Posterior vena cava (tissue), 2 donors: ENCODE measurements around the gene FCGBP. TPM values are rescaled to one million over a fixed set of nuclear protein-coding genes. Genes with fewer than 3 reads are reported as not detected.
"Not testable (repeated sequence)": the region's sequence is repeated elsewhere in the genome, so short reads cannot be mapped to it uniquely, and the experiment has no call there.

ENCODE experiments used
- DNase-seq: peaks from one replicate; pipeline ENCODE4 v3.0.0-alpha.2; 2020; ENCODE audit warnings: low spot score
- intact Hi-C, 2 donors: fragments of 100-400 bp; cut with DNase I; formaldehyde crosslinking; loops; one replicate each; pipeline versions ENCODE4 v1.14.1 to v1.14.2; 2022 to 2023
- total RNA-seq, 2 donors: library from RNA; stranded (reverse); fragmentation: NEBNext Ultra II Directional; extraction: Animal tissue kit (Norgen Biotek cat#: 25700); gene quantifications; one replicate each; pipeline ENCODE4 v1.2.1, GENCODE V29; 2021
- donor health status: DM: yes; HTN: yes; CAD: no.
- donor health status: DM: yes; HTN: yes; CAD: no.

Gene FCGBP
- total RNA-seq, 2 donors from 2014 or later, result 42.1 to 98.8 TPM

DNA sequence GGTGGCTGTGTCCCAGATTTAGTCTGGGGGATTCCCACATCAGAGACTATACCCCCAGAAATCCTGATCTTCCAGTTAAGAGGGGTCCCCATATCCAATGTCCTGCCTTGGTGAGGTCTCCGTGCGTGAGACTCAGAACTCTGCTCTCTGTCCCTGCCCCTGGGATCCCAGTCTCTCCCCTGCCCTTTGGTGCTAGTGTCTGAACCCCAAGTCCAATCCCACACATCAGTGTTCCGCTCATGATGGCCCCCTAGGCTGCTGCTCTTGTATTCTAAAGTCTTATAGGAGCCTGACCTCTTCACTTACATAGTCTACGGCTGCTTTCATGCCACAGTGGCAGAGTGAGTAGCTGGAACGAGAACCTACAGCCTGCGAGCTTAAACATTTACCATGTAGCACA is 35.6 kb downstream of the FCGBP start:
- intact Hi-C loops, result not testable (repeated sequence)
- DNase-seq, result peak; percentile 50

DNA sequence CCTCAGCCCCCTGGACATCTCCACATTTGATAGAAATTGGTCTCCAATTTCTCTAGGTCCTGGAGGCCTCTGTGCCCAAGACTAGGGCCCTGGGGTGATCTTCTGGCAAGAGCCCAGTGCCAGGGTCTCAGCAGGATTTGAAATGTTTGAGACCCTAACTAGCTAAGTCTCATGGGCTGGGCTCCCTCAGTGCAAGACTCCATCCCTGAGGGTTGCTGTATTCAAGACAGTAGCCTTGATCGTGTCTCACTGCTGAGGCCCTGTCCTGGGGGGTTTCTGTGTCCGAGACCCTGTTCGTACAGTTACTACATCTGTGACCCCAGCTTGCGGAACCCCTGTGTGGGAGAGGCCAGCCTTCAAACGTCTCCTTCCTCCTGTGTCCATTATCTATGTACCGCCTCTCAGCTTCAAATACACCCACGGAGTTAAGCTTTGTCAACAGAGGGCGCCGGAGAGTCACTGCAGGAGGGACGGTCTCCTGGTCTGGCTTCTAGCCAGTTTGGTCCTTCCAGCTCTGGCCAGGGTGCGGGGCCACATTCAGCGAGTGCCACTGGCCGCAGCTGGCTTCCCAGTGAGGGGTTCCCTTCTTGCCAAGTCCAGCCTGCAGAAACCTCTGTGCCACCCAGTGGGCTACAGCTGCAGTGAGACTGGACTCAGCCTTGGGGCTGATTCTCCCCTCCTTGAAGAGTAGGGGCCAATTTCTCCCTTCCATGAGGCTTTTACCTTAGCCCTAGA is 36.8 kb downstream of the FCGBP start:
- intact Hi-C loops, result not testable (repeated sequence)
- peak; percentile 69 for DNase-seq

DNA sequence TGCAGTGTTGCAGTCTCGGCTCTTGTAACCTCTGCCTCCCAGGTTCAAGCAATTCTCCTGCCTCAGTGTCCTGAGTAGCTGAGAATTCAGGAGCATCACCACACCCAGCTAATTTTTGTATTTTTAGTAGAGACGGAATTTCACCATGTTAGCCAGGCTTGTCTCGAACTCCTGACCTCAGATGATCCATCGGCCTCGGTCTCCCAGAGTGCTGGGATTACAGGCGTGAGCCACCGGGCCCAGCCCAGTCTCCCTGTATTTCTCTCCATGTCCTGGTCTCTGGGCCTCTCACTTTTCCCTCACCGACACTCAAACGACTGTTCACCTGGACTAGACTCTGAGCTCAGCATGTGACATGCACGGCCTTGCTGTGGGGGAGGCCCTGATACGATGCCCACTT is 39.3 kb downstream of the FCGBP start:
- DNase-seq, intact Hi-C loops: not testable (repeated sequence)

DNA sequence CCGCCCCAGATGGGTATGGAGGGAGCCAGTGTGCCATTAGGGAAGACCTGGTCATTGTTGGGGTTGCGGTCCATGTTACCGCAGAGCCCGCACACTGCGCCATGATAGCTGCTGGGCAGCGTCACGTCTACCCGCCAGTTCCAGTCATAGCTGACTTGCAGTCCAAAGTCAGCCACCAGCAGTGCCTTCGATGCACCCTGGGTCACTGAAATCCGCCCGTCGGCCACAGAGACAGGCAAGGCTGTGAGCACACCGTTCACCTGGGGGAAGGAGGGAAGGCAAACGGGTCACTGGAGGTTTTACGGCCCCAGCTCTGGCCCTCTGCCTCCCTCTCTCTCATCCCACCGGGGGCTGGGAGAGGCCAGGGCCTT is 40.2 kb downstream of the FCGBP start:
- peak; percentile 15 for DNase-seq
- intact Hi-C loops, result not testable (repeated sequence)

DNA sequence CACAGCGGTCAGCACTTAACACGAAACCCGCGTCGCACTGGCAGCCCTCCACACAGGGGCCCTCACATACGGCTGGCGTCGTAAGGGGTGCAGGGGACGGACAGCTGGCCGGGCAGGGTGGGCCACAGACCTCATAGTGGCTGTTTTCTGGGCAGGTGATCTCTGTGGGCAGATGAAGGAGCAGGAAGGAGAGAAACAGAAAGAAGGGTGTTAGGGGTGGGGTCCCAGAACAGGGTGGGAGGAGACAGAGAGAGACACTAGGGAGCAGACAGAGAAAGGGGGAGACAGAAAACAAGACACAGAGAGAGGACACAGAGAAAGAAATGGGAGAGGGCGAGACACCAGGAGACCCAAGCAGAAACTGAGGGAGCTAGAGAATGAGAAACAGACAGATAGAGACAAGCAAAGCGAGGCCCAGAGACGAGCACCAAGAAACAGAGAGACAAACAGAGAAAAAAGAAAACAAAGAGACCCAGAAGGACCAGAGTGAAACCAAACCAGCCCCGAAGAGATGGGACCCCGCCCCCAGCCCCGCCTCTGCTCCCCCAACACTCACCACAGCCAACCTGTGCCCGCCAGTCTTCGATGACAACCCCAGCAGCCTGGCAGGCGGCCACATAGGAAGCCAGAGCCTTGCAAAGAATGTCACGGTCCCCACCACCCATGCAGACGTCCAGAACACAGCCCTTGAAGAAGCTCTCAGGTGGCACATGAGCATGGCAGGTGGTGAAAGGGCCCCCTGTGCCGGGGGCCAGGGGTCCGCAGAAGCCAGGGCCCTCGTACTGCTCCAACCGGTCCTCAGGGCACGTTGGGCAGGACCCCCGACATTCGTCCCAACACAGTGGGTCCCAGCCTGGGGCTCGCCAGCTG is 40.8 kb downstream of the FCGBP start:
- peak; percentile 64 for DNase-seq
- intact Hi-C loops, result not testable (repeated sequence)

DNA sequence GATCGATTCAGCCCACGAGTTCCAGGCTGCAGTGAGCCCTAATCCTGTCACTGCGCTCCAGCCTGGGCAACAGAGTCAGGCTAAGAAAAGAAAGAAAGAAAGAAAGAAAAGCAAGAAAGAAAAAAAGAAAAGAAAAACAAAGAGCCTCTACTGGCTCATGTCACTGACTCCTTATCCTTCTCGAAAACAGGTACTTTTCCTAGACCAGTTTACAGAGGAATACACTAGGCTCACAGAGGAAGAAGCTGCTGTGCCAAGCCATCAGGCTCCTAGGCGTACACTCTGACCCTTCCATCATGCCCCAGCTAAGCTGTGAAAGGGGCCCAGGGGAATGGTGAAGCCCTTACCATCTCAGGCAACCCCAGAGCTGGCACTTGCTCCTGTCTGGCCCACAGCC is 41.9 kb downstream of the FCGBP start:
- DNase-seq, intact Hi-C loops: not testable (repeated sequence)

DNA sequence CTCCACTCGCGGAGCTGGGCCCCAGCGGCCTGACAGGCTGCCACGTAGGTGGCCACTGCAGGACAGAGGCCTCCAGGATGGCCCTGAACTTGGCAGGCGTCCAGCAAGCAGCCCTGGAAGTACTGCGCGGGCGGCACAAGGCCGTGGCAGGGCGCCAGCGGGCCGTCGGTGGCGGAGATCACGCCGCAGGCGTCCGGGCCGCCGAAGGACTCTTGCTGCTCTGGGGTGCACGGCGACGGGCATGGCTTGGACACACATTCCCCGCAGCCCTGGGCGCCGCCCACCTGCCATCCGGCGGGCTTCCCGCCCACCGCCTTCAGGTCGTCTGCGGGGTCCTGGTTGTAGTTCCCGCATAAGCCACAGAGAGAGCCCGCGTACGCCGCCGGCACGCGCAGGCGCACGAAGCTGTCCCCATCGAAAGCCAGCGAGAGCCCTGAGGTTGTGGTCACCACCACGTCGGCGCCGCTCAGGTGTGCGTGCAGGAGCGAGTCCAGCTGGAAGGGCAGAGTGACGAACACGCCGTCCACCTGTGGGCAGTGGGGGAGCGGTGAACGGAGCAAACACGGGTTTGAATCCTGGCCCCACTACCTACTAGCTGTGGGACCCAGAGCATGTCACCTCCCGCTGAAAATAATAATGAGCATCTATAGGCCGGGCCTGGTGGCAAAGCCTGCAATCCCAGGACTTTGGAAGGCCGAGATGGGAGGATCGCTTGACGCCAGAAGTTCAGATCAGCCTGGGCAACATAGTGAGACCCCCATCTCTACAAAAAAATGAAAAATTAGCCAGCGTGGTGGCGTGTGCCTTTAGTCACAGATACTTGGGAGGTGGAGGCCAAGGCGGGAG is 42.6 kb downstream of the FCGBP start:
- DNase-seq, result peak; percentile 82
- intact Hi-C loops, result not testable (repeated sequence)

DNA sequence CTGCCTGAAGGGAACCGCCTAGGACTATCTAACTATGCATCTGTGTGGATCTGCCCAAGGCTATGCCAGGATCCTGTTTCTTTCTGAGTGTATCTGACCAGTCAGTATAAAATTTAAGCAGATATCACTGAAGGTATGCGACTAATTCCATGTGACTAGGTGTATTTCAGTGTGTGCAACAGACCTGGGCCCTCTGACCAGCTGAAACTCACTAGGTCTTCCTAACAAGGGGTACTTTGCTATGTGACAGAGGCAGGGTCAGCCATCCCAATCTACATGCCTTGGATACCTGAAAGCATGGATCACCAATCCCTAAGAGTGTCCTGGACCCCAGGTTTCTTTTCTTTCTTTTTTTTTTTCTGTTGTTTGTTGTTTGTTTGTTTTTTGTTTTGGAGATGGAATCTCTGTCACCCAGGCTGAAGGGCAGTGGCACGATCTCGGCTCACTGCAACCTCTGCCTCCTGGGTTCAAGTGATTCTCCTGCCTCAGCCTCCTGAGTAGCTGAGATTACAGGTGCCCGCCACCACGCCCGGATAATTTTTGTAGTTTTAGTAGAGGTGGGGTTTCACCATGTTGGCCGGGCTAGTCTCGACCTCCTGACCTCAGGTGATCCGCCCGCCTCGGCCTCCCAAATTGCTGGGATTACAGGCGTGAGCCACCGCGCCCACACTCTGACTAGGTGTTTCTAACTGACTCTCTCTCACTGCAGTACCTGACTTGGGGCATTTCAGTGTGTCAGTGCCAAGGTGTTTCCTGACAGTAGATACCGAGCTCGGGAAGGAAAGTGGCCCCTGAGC is 43.5 kb downstream of the FCGBP start:
- intact Hi-C loops, result no loop called here
- peak; percentile 70 for DNase-seq

DNA sequence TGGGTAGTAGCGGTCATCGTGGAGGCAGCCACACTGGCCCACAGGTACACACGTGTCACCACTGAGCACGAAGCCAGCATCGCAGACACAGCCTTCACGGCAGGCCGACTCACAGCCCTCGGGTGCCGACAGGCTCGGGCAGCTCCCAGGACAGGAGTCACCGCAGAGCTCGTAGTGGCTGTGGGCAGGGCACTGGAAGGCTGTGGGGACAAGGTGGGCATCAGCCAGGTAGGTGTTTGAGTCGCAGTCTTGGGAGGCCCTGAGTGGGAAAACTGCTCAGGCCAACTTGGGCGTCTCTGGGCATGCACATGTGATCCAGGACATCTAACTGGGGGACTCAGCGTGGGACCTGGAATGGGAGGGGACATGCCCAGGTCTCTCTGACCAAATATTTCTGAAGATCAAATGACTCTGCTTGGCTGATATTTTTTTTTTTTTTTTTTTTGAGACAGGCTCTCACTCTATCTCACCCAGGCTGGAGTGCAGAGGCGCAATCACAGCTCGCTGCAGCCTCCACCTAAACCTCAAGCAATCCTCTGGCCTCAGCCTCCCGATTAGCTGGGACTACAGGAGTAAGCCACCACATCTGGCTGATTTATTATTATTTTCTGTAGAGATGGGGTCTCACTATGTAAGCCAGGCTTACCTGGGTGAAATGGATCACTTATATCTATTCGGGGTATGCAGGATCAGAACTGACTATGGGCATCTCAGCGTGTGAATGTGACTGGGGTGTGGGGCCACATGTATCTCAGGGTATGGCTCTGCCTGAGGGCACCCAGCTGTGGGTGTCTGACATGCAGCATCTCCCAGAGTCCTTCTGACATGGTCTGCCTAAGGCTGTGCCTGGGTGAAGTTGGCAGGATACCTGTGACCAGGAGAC is 44.3 kb downstream of the FCGBP start:
- intact Hi-C loops, result not testable (repeated sequence)
- DNase-seq, result peak; percentile 84

DNA sequence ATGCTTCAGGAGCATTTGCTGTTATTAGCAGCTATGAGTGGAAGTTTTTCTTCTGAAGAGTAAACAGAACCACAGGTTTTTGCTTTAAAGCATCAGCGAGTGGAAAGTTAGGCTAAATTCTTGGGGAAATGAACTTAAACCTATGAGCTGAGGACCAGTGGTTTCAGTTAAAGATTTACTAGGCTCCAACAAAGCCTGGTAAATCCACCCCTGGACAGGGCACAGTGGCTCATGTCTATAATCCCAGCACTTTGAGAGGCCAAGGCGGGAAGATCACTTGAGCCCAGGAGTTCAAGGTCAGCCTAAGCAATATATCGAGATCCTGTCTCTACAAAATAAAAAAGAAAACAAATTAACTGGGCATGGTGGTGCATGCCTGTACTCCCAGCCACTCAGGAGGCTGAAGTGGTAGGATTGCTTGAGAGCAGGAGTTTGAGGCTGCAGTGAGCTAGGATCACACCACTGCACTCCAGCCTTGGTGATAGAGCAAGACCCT is 46.9 kb downstream of the FCGBP start:
- DNase-seq, intact Hi-C loops: not testable (repeated sequence)

DNA sequence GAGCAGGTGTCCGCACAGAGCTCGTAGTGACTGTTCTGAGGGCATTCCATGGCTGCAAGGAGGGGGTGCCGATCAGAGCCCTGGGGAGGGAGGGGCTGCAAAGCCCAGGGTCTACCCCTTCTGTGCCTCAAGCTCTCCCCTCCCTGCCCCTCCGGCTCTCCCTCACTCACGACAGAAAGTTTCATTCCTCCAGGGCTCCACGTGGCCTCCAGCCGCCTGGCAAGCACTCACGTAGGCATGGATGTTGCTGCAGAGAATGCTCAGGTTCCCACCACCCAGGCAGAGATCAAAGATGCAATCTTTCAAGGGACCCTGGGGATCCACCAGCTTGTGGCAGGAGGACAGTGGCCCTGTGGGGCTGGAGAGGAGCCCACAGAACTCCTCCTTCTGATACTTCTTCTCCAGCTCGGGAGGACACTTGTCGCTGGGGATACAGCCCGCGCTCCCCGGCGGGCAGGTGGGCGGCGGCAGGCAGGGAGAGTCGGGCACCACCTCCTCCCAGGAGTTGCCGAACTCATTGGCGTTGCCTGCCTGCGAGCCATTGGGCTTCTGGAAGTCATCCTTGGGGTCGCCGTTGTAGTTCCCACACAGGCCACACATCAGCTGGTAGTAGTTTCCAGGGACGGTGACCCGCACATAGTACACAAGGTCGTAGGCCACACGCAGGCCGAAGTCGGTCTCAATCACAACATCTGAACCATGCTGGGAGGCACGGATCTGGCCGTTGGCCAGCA is 48.4 kb downstream of the FCGBP start:
- intact Hi-C loops, DNase-seq: not testable (repeated sequence)

DNA sequence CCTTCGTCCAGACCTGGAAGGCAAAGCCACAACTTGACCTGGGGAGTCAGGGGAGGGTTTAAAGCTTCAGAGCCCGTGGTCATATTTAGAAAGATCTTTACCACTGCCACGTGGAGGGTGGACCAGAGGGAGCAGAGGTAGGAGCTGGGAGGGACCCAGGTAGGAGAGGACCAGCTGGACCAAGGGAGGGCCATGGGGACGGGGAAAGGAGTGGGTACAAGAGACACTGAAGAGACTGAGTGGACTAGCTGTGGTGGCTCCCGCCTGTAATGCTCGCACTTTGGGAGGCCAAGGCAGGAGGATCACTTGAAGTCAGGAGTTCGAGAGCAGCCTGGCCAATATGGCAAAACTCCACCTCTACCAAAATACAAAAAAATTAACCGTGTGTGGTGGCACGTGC is 49.7 kb downstream of the FCGBP start:
- intact Hi-C loops, DNase-seq: not testable (repeated sequence)

Other genes starting within 250 kb of the FCGBP start
- not detected for gene LGALS14, start 230.2 kb downstream of the FCGBP start, total RNA-seq
- not detected for gene CLC, start 196.6 kb downstream of the FCGBP start, total RNA-seq
- not detected for gene LEUTX, start 155.8 kb downstream of the FCGBP start, total RNA-seq
- gene DYRK1B, start 100.5 kb downstream of the FCGBP start, total RNA-seq, result 1 to 10 TPM; 5.4 to 8.7 TPM
- 100 to 1,000 TPM in 1 of 2 donors, 10 to 100 TPM in 1; 94.1 to 121 TPM for gene FBL, start 88.3 kb downstream of the FCGBP start, total RNA-seq
- 10 to 100 TPM; 59.0 to 67.1 TPM for gene PSMC4, start 36.5 kb upstream of the FCGBP start, total RNA-seq
- 1 to 10 TPM; 5.7 to 5.9 TPM for gene ZNF546, start 62.4 kb upstream of the FCGBP start, total RNA-seq
- 10 to 100 TPM; 14.0 to 20.7 TPM for gene ZNF780B, start 121.6 kb upstream of the FCGBP start, total RNA-seq
- gene ZNF780A, start 156.3 kb upstream of the FCGBP start, total RNA-seq, result 10 to 100 TPM; 13.2 to 17.9 TPM